PC-3 (cell line): Measurements from ENCODE around the gene PIK3C3. TPM values are rescaled to one million over a fixed set of nuclear protein-coding genes. Genes with fewer than 3 reads are reported as not detected.

ENCODE experiments used
- ATAC-seq: fragments of 200-7000 bp; cut with Tn5 transposase; 2 replicates; pipeline ENCODE4 v1.9.1; 2020; ENCODE audit warnings: mild to moderate bottlenecking, moderate library complexity
- BruUV-seq: library from RNA; stranded (reverse); fragments of 400-500 nt; replicated peaks from 2 replicates; lab custom pipeline; 2021; lab: Mats Ljungman, UMichigan
- CTCF ChIA-PET: fragments of 300-600 bp; sonication (Branson Sonifier 250); formaldehyde crosslinking; loops from one replicate; lab custom pipeline; 2022; ENCODE audit warnings: antibody characterized with exemption; lab: Charles Lee
- POLR2A ChIA-PET: fragments of 300-600 bp; sonication (Branson Sonifier 250); formaldehyde crosslinking; loops from one replicate; lab custom pipeline; 2022; ENCODE audit warnings: antibody characterized with exemption; ENCODE audit not compliant: unreplicated experiment; lab: Charles Lee
- DNase-seq: peaks from one replicate; pipeline ENCODE4 v3.0.0-alpha.2; 2015
- H2AFZ ChIP-seq: fragments of 300-600 bp; sonication (generic); 2 replicates; pipeline ENCODE4 v1.6.0; 2016; ENCODE audit warnings: antibody characterized with exemption, low read length
- H3F3A ChIP-seq: fragments of 300-600 bp; sonication (generic); one replicate; pipeline ENCODE4 v1.6.0; 2017; ENCODE audit warnings: antibody characterized with exemption, low read length, control low read depth, mild to moderate bottlenecking; ENCODE audit not compliant: unreplicated experiment
- H3K27ac ChIP-seq: fragments of 300-600 bp; sonication (generic); 2 replicates; pipeline ENCODE4 v1.5.1; 2016; ENCODE audit warnings: mild to moderate bottlenecking, low read length
- H3K27me3 ChIP-seq: fragments of 300-600 bp; sonication (generic); 2 replicates; pipeline ENCODE4 v1.6.1; 2016; ENCODE audit warnings: low read length, mixed read lengths
- H3K36me3 ChIP-seq: fragments of 300-600 bp; sonication (generic); 2 replicates; pipeline ENCODE4 v1.6.1; 2016; ENCODE audit warnings: low read depth, mixed run types, low read length, mixed read lengths
- H3K4me1 ChIP-seq: fragments of 300-600 bp; sonication (generic); 2 replicates; pipeline ENCODE4 v1.5.1; 2016; ENCODE audit warnings: low read length; ENCODE audit not compliant: insufficient read depth
- H3K4me2 ChIP-seq: fragments of 300-600 bp; sonication (generic); 2 replicates; pipeline ENCODE4 v1.6.0; 2016; ENCODE audit warnings: low read length
- H3K4me3 ChIP-seq: fragments of 300-600 bp; sonication (generic); 2 replicates; pipeline ENCODE4 v1.5.1; 2016; ENCODE audit warnings: mild to moderate bottlenecking, low read length, mixed read lengths
- H3K79me2 ChIP-seq: fragments of 300-600 bp; sonication (generic); 2 replicates; pipeline ENCODE4 v1.6.1; 2017; ENCODE audit warnings: low read length, mixed read lengths
- H3K9ac ChIP-seq: fragments of 300-600 bp; sonication (generic); 2 replicates; pipeline ENCODE4 v1.6.0; 2016; ENCODE audit warnings: mild to moderate bottlenecking, low read length
- H3K9me2 ChIP-seq: fragments of 300-600 bp; sonication (generic); replicated peaks from 2 replicates; pipeline ENCODE4 v1.6.1; 2016; ENCODE audit warnings: mixed run types, low read length, mixed read lengths
- H3K9me3 ChIP-seq: fragments of 300-600 bp; sonication (generic); 2 replicates; pipeline ENCODE4 v1.6.1; 2016; ENCODE audit warnings: low read length, mixed read lengths
- H4K20me1 ChIP-seq: fragments of 300-600 bp; sonication (generic); 2 replicates; pipeline ENCODE4 v1.6.1; 2016; ENCODE audit warnings: low read length, mixed read lengths
- CTCF ChIP-seq: fragments of 300-600 bp; sonication (generic); conservative IDR thresholded peaks from 2 replicates; pipeline ENCODE4 v1.5.1; 2017; ENCODE audit warnings: antibody characterized with exemption, low read depth, mild to moderate bottlenecking, low read length
- EZH2 ChIP-seq: fragments of 300-600 bp; sonication (generic); IDR thresholded peaks from one replicate; pipeline ENCODE4 v1.6.1; 2017; ENCODE audit warnings: antibody characterized with exemption, mild to moderate bottlenecking, low read length; ENCODE audit not compliant: unreplicated experiment
- EZH2phosphoT487 ChIP-seq: fragments of 300-600 bp; sonication (generic); IDR thresholded peaks from 2 replicates; pipeline ENCODE4 v1.6.1; 2018; ENCODE audit warnings: mild to moderate bottlenecking, antibody characterized with exemption, low read length, borderline replicate concordance
- intact Hi-C: fragments of 100-400 bp; cut with micrococcal nuclease; formaldehyde crosslinking; loops from 2 replicates; pipeline ENCODE4 v1.9.0; 2023
- total RNA-seq: library from RNA; depleted of rRNA; stranded (reverse); fragments of >200 nt; gene quantifications from 2 replicates; pipeline ENCODE4 v1.2.3, GENCODE V29; 2014

Gene PIK3C3
- total RNA-seq, 1 experiment from 2014 or later = 25.9 TPM

DNA sequence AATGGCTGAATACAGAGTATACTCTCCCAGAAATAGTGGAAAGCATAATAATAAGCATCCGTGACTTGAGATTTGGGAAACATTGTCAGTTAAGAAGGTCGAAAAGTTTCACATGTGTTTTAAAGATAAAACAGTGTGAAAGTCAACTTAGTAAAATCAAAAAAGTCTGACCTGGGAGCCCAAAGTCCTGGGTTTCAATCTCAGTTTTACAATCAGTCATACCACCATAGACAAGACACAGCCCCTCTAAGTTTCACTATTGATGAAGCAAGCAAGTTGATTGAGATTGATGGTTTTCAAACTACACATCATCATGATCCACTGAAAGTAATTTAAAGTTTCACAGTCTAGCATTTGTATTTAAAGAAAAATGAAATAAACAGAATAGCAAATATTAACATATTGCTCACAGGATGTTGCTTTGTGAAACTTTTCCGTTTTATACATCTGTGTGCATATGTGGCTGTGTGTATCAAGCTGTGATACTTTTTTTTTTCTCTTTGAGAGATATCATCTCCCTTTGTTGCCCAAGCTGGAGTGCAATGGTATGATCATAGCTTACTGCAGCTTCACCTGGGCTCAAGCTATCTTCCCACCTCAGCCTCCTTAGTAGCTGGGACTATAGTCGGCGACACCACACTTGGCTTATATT, 71.1 kb downstream of the PIK3C3 start:
- BruUV-seq = no TSS peak
- no peak for DNase-seq
- intact Hi-C loops = no loop called here

GRCh38 chr18:42028247-42028832, 73.3 kb downstream of the PIK3C3 start:
- intact Hi-C loops = no loop called here
- Histone ChIP-seq H3K9ac (no peak overlapping the region), H3K79me2 (no peaks in the 10 kb centered on the region), H3K9me3 (no peaks in the 10 kb centered on the region), H3F3A (no peaks in the 10 kb centered on the region), H3K4me2 (no peak overlapping the region), H3K36me3 (no peaks in the 10 kb centered on the region), H4K20me1 (no peaks in the 10 kb centered on the region), H3K27me3 (no peaks in the 10 kb centered on the region), H3K4me3 (no peak overlapping the region), H3K4me1 (no peaks in the 10 kb centered on the region), H3K9me2 (no peaks in the 10 kb centered on the region), H2AFZ (no peak overlapping the region), H3K27ac (no peak overlapping the region)
- ChIA-PET POLR2A (no interaction called here), CTCF (interaction anchor here (0.5 to 1.1 kb wide), 3 partner anchors 24 to 266 kb away, joined by 3 read pairs; no protein-coding TSS in a partner anchor)
- ATAC-seq (no peak), DNase-seq (peak; percentile 29)
- BruUV-seq = no TSS peak
- TF ChIP-seq EZH2phosphoT487 (no peak), CTCF (peak; percentile 62)

More for the DNA sequence above, 71.1 kb downstream of the PIK3C3 start:
- Histone ChIP-seq H3K79me2 (no peaks in the 10 kb centered on the region), H3F3A (no peaks in the 10 kb centered on the region), H3K9ac (no peak overlapping the region), H3K4me2 (no peak overlapping the region), H3K4me3 (no peak overlapping the region), H3K9me2 (no peaks in the 10 kb centered on the region), H3K27ac (no peak overlapping the region), H3K4me1 (no peaks in the 10 kb centered on the region), H3K36me3 (no peaks in the 10 kb centered on the region), H3K27me3 (no peaks in the 10 kb centered on the region), H4K20me1 (no peaks in the 10 kb centered on the region), H3K9me3 (no peaks in the 10 kb centered on the region), H2AFZ (no peak overlapping the region)
- no peak for TF ChIP-seq EZH2phosphoT487
- TF ChIP-seq CTCF = no peak
- no peak for TF ChIP-seq EZH2
- ATAC-seq = no peak
- POLR2A ChIA-PET = no interaction called here
- CTCF ChIA-PET = no interaction called here

DNA sequence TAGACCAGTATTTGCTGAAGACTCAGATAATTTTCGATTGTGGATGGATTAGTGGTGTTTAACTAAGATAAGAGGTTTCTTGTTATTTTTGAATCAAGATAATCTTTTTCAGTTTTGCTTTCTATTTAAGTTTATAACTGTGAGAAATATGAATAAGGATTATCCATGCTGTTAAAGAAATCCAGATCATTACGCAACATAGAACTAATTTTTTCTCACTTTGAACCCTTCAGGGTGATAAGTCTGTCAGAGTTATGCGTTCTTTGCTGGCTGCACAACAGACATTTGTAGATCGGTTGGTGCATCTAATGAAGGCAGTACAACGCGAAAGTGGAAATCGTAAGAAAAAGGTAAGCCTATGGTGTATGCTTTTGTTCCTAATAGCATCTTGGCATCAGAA, 74.1 kb downstream of the PIK3C3 start:
- Histone ChIP-seq H3K4me2 (no peak overlapping the region), H3K9me3 (no peaks in the 10 kb centered on the region), H4K20me1 (no peaks in the 10 kb centered on the region), H3K36me3 (no peaks in the 10 kb centered on the region), H3K4me1 (no peaks in the 10 kb centered on the region), H2AFZ (no peak overlapping the region), H3K79me2 (no peaks in the 10 kb centered on the region), H3K9ac (no peak overlapping the region), H3K9me2 (no peaks in the 10 kb centered on the region), H3K27ac (no peak overlapping the region), H3K27me3 (no peaks in the 10 kb centered on the region), H3K4me3 (no peak overlapping the region), H3F3A (no peaks in the 10 kb centered on the region)
- no TSS peak for BruUV-seq
- intact Hi-C loops = no loop called here
- no peak for TF ChIP-seq CTCF
- no peak for TF ChIP-seq EZH2
- no peak for TF ChIP-seq EZH2phosphoT487
- ATAC-seq (no peak), DNase-seq (no peak)
- ChIA-PET POLR2A (no interaction called here), CTCF (no interaction called here)
